Activated T-helper 1 cell treated with Interleukin-2 at 50 U/mL for 16 hours (primary cell): ENCODE data around the gene ZCCHC9.
"Not testable (repeated sequence)": the region's sequence is repeated elsewhere in the genome, so short reads cannot be mapped to it uniquely, and the experiment has no call there.

Source experiments
- DNase-seq: peaks from one replicate; pipeline ENCODE4 v3.0.0-alpha.2; 2020; ENCODE audit warnings: low read depth

ZCCHC9 gene

GRCh38 chr5:81308836-81309235 lies 7.4 kb downstream of the ZCCHC9 start:
- DNase-seq = no peak

DNA sequence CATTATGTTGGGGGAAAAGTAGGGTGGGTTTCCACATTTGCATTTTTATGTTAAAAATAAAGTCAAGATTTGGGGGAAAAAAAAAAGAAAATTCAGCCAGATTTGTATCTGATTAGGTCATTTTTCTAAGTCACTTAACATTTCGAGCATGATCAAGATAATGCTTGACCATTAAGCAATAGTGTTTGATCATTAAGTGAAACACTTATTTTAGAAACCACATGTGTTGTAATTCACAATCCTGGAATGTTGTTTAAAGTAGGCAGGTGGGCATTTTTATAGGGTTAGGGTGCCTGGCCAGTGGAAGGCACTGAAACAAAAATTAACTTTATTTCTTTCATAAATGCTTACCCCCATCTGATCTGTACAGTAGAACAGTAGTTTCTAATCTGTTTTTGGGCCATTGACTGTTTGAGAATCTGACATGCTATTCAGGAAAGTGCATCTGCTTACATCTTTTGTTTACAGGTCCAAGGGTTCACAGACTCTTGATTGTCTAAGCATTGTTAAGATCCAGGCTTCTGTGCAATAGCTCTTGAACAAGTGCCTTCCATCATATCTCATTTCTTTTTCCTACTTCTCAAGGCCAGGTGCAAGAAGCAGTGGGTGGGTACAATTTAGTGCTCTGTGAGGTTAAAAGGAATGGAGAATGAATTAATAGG lies 9.1 kb downstream of the ZCCHC9 start:
- no peak for DNase-seq

DNA sequence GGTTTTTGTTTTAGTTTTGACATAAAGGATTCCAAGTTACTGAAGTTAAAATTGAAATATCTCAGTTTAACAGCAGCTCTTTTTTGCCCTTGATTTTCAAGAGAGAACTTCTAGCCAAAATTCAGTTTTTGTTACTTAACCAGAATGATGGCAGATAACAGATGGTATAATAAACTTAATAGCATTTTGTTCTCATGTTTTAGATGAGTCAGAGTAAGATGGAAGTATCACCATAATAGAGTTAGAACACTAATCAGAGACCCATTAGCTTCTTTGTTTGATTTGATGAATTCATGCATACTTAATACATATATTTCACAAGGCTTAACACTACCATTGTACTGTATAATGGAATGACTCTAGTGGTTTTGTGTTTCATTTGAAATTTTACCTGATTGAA lies 11.9 kb downstream of the ZCCHC9 start:
- no peak for DNase-seq

GRCh38 chr5:81313686-81314085 lies 12.3 kb downstream of the ZCCHC9 start:
- no peak for DNase-seq

DNA sequence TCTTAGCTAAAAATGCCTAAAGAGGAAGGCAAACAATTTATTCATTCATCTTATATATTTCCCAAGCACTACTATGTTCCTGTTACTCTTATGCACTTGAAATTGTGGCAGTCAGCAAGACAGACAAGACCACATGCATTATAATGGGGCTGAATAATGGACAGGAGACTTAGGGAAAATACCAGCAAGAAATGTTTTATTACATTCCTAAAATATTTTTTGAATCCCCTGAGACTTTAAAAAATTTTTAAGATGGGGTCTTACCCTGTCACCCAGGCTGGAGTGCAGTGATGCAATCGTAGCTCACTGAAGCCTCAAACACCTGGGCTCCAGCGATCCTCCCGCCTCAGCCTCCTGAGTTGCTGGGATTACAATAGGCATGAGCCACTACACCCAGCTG lies 13.2 kb downstream of the ZCCHC9 start:
- no peak for DNase-seq

- DNase-seq = no peak
Measured at GRCh38 chr5:81315336-81315735, 13.9 kb downstream of the ZCCHC9 start.

GRCh38 chr5:81315830-81316229 lies 14.4 kb downstream of the ZCCHC9 start:
- DNase-seq = no peak

DNA sequence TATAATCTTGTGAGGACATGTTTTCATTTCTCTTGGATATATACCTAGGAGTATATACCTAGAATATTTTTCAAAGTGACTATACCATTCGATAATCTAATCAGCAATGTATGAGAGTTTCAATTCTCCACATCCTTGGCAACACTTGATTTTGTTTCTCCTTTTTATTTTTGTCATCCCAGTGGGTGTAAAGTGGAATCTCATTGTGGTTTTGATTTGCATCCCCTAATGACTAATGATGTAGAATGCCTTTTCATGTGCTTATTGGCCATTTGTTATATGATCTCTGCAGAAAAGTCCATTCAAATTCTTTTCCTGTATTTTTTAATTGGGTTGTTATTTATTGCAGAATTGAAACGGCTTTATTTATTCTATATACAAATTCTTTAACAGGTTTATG lies 15.2 kb downstream of the ZCCHC9 start:
- DNase-seq = no peak

DNA sequence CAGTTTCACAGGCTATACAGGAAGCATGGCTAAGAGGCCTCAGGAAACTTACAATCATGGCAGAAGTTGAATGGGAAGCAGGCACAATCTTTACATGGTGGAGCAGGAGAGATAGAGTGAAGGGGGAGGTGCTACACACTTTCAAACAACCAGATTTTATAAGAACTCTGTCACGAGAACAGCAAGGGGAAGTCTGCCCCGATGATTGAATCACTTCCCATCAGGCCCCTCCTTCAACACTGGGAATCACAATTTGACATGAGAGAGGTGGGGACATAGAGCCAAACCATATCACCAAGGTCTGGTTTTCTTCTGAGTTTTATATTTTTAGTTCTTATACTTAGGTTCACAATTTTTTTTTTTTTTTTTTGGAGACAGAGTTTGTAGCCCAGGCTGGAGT lies 16.1 kb downstream of the ZCCHC9 start:
- DNase-seq = no peak

GRCh38 chr5:81326554-81326953 lies 25.2 kb downstream of the ZCCHC9 start:
- DNase-seq = no peak

- no peak for DNase-seq
Measured at GRCh38 chr5:81334304-81335061, 33.1 kb downstream of the ZCCHC9 start.

DNA sequence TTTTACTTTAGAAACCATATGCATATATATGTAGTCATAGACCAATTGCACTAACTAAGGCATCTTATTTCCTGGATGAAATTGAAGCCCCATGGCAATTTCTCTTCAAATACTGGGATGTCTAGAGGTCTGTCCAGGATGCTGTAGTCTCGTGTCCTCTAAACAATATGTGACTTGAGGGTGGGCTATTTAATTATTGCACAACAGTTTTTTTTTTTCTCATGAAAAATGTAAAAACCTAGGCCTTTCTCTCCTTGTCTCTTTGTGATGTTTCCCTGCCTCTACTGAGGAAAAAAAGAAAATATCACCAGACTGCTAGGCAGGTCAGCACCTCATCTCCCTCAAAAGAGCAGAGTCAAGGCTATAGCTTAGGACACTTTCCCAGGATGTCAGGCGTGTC lies 34.6 kb downstream of the ZCCHC9 start:
- no peak for DNase-seq

- DNase-seq = no peak
Measured at GRCh38 chr5:81336556-81336955, 35.2 kb downstream of the ZCCHC9 start.

DNA sequence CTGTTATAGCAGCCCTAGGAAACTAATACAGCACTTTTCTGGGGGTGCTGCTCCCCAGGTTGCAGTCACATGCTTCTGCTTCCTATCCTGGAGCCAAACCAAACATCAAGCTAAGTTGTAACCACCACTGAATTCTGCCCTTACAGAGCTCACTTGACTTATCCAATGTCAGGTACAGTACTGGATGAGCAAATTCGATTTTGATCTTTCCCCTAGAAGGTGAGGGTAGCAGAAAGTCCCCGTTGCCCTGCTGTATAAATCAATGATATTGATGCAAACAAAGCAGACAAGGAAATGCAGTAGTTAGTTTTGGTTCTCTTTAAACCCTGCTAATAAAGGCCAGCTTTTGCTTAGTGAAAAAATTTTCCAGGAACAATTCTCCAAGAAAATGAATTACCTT lies 36.4 kb downstream of the ZCCHC9 start:
- DNase-seq = no peak

- not testable (repeated sequence) for DNase-seq
Measured at GRCh38 chr5:81338213-81338612, 36.8 kb downstream of the ZCCHC9 start.

DNA sequence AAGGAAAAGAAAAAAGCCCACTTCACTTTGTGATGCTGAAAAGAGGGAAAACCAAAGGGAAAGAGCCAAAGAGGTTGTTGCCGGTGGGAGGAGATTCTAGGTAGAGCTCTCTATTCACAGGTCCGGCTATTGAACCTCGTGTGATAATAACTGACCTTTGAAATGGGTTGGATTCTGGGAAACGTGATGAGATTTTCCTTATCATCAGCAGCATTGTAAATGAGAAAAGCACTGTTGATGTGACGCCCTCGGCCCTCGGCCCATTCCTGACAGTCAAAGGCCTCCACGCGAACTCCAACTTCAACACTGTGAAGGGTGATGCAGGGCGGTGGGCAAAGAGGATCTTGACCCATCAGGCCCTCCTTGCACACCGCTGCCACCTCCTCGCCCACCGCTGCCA lies 43.3 kb downstream of the ZCCHC9 start:
- DNase-seq = no peak

DNA sequence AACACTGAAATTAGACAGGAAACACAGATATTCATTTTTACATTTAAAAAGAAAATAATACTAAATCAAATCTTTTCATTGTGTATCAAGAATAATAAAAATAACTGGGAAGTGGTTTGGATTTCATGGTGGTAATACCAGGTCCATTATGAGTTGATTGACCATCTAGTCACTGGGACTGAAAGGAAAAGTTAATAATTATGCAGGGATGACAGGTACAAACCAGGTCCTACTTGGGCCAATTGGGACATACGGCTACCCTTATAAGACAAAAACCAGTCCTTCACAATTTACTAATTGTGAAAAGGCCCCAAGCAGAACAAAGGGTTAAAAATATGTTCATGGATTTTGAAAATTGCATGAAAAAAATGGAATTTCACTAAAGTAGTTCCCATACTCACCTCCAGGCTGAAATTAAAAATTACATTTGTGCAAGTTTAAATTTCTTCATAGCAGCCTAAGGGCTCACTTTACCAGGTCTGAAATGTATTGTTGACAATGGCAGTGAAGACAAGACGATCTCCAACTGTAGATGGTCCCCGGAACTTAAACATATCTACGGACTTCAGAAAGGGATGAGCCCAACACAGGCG lies 44.1 kb downstream of the ZCCHC9 start:
- DNase-seq = no peak

- DNase-seq = no peak
Measured at GRCh38 chr5:81349161-81349560, 47.8 kb downstream of the ZCCHC9 start.

GRCh38 chr5:81350507-81350906 lies 49.1 kb downstream of the ZCCHC9 start:
- no peak for DNase-seq

DNA sequence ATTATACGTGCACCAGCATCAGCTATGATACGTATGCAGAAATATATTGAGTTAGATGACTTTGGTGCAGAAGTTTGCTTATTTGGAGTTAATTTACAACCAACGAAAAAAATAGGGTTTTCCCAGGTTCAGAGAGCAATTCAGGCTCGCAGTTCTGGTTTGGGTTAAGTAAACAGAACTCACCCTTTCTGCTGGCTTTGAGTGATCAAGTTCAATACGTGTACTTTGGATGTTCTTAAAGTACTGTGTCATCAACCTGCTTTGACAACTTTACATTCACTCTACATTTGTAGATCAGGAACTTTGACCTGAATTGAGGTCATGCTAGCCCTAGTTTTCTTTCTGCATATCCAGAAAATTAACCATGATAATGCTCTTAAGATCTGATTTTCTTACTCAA lies 51.8 kb downstream of the ZCCHC9 start:
- no peak for DNase-seq

DNA sequence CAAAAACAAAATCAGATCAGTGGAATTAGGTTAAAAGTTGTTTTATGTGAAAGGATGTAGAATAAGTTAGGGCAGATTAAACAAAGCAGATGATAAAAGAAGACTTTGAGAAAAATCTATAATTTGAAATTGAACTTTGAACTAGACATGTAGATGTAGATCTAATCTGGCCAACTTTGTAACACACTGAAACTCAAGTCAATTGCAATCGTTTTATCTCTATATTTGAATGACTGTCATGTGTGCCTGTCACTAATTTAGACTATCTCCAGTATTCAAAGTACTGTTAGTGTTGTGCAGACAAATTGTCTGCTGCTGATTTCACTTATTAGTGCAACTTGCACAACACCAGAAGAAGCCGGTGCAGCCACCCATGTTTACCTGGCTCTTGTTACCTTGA lies 52.7 kb downstream of the ZCCHC9 start:
- no peak for DNase-seq

GRCh38 chr5:81355291-81356251 lies 54.2 kb downstream of the ZCCHC9 start:
- no peak for DNase-seq
